GM19463 (cell line): ENCODE data around the gene DPP7.

Experiments used
- ATAC-seq: cut with Tn5 transposase; IDR thresholded peaks from one replicate; pipeline ENCODE4 v1.9.1; 2021; ENCODE audit warnings: mild to moderate bottlenecking, moderate library complexity; ENCODE audit not compliant: unreplicated experiment

The DPP7 gene

DNA sequence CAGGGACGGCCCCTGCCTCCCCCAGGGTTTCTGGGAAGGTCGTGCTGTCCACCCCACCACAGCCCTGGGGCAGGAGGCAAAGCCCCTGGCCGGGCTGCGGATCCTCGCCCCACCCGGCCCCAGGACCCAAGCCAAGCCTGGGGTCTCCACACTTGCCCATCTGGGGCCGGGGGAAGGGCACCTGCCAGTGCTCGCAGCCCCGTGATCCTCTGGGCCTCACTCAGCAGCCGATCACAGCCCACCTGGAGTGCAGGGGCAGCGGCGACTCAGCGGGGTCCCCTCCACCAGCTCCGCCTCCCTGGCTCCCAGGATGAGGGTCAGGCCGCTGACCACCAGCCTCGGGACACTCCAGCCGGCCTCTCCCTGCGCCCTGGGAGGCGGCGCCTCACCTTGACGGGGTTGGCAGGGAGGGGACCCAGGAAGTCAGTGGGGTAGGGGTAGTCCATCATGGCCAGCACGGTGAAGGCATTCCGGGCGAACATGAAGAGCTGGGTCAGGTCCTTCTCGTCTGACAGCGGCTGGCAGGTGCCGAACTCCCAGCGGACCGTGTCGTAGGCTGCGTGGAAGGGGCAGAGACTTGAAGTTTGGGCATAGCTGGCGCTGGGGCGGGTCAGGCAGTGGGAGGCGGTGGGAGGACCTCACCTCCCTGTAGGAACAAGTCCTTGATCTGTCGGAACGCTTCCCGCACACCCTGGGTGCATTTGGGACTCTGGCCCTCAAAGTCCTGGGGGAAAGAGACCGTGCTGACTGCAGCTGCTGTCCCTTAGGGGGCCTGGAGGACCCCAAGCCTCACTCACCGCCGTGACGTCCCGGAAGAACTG, 1.8 kb downstream of the DPP7 start:
- no peak for ATAC-seq

- no peak for ATAC-seq
Measured at GRCh38 chr9:137111788-137112563, 2.6 kb downstream of the DPP7 start.

DNA sequence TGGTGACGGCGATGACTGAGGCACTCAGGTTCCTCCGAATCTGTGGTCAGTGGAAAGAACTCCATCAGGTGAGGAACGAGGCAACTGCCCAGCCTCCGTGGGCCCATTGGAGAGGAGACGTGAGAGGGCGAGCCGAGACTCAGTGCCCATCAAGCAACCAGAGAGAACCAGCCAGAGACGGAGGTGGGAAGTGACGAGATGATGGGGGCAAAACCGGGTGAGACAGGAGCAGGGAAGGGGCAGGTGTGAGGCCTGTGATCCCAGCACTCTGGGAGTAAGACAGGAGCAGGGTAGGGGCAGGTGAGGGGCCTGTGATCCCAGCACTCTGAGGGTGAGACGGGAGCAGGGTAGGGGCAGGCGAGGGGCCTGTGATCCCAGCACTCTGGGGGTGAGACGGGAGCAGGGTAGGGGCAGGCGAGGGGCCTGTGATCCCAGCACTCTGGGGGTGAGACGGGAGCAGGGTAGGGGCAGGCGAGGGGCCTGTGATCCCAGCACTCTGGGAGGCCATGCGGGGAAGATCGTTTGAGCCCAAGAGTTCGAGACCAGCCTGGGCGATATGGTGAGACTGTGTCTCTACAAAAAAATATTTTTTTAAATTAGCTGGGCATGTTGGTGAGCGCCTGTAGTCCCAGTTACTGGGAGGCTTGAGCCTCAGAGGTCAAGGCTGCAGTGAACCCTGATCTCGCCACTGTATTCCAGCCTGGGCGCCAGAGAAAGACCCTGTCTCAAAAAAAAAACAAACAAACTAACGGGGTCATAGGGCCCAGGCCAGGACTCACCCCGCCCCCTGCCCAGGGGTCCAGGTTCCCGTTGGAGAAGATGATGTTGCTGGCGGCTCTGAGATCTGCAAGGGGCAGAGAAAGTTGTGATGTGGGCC, 3.4 kb downstream of the DPP7 start:
- no peak for ATAC-seq

GRCh38 chr9:137110147-137110910, 4.2 kb downstream of the DPP7 start:
- ATAC-seq, result no peak

GRCh38 chr9:137109250-137110146, 5.0 kb downstream of the DPP7 start:
- ATAC-seq, result no peak

DNA sequence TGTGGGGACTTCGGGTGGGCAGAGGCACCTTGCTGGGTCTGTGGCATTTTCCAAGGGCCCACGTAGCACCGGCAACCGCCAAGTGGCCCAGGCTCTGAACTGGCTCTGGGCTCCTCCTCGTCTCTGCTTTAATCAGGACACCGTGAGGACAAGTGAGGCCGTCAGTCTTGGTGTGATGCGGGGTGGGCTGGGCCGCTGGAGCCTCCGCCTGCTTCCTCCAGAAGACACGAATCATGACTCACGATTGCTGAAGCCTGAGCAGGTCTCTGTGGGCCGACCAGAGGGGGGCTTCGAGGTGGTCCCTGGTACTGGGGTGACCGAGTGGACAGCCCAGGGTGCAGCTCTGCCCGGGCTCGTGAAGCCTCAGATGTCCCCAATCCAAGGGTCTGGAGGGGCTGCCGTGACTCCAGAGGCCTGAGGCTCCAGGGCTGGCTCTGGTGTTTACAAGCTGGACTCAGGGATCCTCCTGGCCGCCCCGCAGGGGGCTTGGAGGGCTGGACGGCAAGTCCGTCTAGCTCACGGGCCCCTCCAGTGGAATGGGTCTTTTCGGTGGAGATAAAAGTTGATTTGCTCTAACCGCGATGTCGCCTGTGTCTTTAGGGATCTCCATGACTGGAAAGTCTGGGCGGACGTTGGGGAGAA, 5.8 kb downstream of the DPP7 start:
- no peak for ATAC-seq

DNA sequence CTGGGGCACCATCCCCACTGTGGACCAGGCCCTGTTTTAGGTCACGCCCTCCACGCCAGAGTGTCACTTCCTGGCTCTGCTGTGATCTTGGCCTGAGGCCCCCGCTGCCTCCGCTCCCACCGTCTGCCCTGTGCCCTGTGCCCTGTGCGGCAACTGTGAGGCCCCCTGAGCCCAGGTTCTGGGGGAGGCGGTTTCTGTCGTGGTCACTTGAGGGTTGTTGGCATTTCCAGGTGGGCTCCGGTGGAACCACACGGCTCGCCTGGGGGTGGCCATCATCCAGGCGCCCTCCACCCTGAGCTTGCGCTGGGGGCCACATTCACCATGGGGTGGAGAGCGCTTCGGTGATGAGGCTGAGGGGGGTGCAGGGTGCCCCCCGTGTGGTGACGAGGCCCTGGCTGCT, 6.6 kb downstream of the DPP7 start:
- ATAC-seq, result no peak

DNA sequence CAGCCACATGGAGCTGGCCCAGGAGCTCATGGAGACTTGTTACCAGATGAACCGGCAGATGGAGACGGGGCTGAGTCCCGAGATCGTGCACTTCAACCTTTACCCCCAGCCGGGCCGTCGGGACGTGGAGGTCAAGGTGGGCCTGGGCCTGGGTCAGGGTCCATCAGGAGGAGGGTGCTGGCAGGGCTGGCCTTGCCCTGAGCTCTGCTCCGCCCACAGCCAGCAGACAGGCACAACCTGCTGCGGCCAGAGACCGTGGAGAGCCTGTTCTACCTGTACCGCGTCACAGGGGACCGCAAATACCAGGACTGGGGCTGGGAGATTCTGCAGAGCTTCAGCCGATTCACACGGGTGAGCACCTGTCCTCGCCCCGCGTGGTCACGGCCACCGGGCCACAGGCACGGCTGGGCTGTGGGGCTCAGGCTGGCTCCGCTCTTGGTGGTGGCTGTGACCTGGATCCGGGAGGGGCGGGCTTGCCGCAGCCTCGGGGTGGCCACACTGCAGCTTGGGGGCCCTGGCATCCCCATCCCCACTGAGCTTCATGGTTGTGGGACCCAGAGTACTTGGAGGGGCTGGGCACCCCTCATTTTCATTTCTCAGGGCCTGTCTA, 7.1 kb downstream of the DPP7 start:
- no peak for ATAC-seq

DNA sequence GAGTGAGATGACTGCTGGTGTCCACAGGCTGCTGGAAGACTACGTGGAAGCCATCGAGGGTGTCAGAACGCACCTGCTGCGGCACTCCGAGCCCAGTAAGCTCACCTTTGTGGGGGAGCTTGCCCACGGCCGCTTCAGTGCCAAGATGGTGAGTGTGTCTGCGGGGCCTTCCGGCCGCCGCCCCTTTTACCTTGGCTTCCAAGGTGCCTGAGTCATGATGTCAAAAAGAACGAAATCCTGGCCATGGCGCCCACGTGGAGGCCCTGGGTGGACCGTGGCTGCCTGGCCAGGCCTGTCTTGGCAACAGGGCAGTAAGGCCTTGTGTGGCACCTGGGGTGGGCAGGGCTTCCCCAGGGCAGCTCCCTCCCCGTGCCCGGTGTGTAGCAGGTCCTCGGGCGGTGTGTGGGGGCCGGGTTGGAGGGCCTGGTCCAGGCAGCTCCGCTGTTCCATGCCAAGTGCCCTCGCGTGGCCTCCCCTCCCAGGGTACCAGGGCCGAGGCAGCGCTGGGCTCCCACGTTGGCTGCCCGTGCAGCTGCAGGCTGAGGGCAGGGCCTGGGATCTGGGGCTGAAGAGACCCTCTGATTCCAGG, 7.8 kb downstream of the DPP7 start:
- no peak for ATAC-seq

- ATAC-seq, result no peak
Measured at GRCh38 chr9:137105814-137106661, 8.5 kb downstream of the DPP7 start.

- no peak for ATAC-seq
Measured at GRCh38 chr9:137103206-137103999, 11.1 kb downstream of the DPP7 start.

- no peak for ATAC-seq
Measured at GRCh38 chr9:137099231-137099630, 15.3 kb downstream of the DPP7 start.

DNA sequence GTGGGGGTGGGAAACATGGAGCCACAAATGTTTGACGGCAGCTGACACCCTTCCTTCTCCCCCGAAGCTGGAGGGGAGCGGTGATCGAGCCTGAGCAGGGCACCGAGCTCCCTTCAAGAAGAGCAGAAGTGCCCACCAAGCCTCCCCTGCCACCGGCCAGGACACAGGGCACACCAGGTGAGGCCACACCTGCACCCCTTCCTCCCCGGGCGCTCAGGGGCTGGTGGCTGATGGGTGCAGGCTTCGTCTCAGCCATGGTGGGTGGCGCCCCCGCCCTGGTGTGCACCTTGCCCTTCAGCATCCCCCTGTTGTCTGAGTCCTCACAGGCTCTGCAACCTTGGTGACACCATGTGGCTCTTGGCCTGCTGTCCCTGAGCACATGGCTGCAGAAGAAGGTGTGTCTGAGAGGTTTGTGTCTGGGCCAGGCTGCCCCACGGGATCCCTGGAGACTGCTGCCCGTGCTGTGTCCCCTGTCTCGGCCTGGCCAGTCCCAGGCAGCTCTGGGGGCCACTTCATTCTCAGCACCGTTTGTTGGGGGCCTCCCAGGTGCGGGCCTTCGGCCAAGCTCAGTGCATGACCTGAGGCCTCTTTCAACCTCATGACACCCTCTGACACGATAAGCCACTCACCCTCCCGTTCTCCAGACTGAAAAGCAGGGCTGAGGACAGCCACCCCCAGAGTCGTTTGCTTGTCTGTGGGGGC, 16.6 kb downstream of the DPP7 start:
- no peak for ATAC-seq

DNA sequence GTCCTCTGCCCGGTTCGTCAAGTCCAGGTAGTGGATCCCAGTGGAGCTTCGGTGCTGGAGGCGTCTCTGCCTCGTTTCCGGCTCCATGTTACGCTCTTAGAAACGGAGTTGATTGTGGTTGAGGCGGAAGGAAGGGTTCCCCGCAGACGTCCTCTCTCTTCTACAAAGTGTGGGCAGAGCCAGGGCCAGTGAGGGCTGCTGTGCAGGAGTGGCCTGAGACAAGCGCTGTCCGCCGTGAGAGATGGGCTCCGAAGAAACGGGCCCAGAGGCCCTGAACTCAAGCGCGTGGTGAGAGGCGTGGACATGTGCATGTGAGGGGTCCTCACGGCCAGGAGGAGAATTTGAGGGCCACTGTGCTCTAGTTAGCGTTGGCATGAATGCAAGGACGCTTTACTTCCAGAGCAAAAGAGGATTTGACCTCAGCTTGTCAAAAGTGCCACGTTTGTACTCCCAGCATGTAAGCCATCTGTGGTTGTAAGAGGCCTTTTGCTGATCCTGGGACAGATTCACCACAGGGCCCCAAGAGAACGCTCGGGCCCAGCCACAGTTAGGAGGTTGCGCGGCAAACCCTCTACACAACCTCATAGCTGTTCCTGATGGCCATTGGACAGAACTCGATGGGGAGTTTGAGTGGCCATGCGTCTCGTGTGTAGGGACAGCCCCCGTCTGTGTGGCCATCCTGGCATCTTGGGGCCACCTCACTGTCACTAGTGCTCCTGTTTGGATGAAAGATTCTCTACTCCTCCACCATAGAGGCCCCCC, 17.6 kb downstream of the DPP7 start:
- ATAC-seq, result no peak
